ENCODE results near the gene STPG2.

GRCh38 chr4:97819294-97819693, 324.0 kb downstream of the STPG2 start:
- TF ChIP-seq, protein P1, sequence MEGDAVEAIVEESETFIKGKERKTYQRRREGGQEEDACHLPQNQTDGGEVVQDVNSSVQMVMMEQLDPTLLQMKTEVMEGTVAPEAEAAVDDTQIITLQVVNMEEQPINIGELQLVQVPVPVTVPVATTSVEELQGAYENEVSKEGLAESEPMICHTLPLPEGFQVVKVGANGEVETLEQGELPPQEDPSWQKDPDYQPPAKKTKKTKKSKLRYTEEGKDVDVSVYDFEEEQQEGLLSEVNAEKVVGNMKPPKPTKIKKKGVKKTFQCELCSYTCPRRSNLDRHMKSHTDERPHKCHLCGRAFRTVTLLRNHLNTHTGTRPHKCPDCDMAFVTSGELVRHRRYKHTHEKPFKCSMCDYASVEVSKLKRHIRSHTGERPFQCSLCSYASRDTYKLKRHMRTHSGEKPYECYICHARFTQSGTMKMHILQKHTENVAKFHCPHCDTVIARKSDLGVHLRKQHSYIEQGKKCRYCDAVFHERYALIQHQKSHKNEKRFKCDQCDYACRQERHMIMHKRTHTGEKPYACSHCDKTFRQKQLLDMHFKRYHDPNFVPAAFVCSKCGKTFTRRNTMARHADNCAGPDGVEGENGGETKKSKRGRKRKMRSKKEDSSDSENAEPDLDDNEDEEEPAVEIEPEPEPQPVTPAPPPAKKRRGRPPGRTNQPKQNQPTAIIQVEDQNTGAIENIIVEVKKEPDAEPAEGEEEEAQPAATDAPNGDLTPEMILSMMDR (IDR thresholded peaks at IDR 0.05): no peak
- no peak for TF ChIP-seq POLR2A (IDR thresholded peaks at IDR 0.05)
